GM12878 (cell line): ENCODE results near the gene B3GALNT2. TPM values are rescaled to one million over a fixed set of nuclear protein-coding genes. Genes with fewer than 3 reads are reported as not detected.

Experiments used
- ATAC-seq: fragments of 200-7000 bp; cut with Tn5 transposase; 3 replicates; pipeline ENCODE4 v1.9.1; 2020; ENCODE audit warnings: mild to moderate bottlenecking, moderate library complexity
- BruUV-seq: library from RNA; stranded (reverse); fragments of 400-500 nt; replicated peaks from 2 replicates; lab custom pipeline; 2021; lab: Mats Ljungman, UMichigan
- CTCF ChIA-PET: fragments of 300-600 bp; sonication (Branson Sonifier 250); formaldehyde crosslinking; extraction: SDS; loops from one replicate; lab custom pipeline; 2021; ENCODE audit warnings: inconsistent platforms; lab: Yijun Ruan, JAX
- POLR2A ChIA-PET: fragments of 350-600 bp; formaldehyde crosslinking; extraction: SDS; loops from one replicate; lab custom pipeline; 2021; ENCODE audit warnings: inconsistent platforms; lab: Charles Lee
- RAD21 ChIA-PET: fragments of 300-600 bp; sonication (Branson Sonifier 250); formaldehyde crosslinking; loops from one replicate; lab custom pipeline; 2023; ENCODE audit warnings: antibody characterized with exemption; ENCODE audit not compliant: unreplicated experiment; lab: Charles Lee
- SMC1A ChIA-PET: fragments of 300-600 bp; sonication (Branson Sonifier 250); formaldehyde crosslinking; loops from one replicate; lab custom pipeline; 2023; ENCODE audit not compliant: unreplicated experiment, uncharacterized antibody; lab: Charles Lee
- DNase-seq: peaks from one replicate; pipeline ENCODE4 v3.0.0-alpha.2; 2011; ENCODE audit warnings: low read depth, low spot score
- FAIRE-seq: peaks from 3 replicates; lab custom pipeline; 2011; peaks lifted over from hg19 to GRCh38; lab: Jason Lieb, UNC
- H2AFZ ChIP-seq: 2 replicates; pipeline ENCODE4 v1.6.0; 2011; ENCODE audit warnings: low read depth, low read length, control low read depth; ENCODE audit not compliant: control insufficient read depth
- H3K27ac ChIP-seq: 2 replicates; pipeline ENCODE4 v1.5.1; 2011; ENCODE audit warnings: control low read depth; ENCODE audit not compliant: control insufficient read depth, insufficient read depth
- H3K27me3 ChIP-seq, 2 experiments: replicated peaks in 1 of 2; 2 replicates each; pipeline versions ENCODE4 v1.6.0 to v1.6.1; 2011; ENCODE audit warnings: low read length in 1 of 2; ENCODE audit not compliant: control insufficient read depth in 2 of 2, insufficient read depth in 2 of 2
- H3K36me3 ChIP-seq, 2 experiments: 2 replicates each; pipeline ENCODE4 v1.5.1; 2011; ENCODE audit warnings: low read length in 1 of 2; ENCODE audit not compliant: control insufficient read depth in 2 of 2, insufficient read depth in 2 of 2
- H3K4me1 ChIP-seq: 2 replicates; pipeline ENCODE4 v1.6.1; 2011; ENCODE audit warnings: mild to moderate bottlenecking, low read length, moderate library complexity, mixed read lengths; ENCODE audit not compliant: control insufficient read depth, insufficient read depth
- H3K4me2 ChIP-seq: 2 replicates; pipeline ENCODE4 v1.6.0; 2011; ENCODE audit warnings: control low read depth; ENCODE audit not compliant: control insufficient read depth, insufficient read depth
- H3K4me3 ChIP-seq: fragments of 200-600 bp; sonication (generic); 2 replicates; pipeline ENCODE4 v1.5.1; 2016
- H3K79me2 ChIP-seq: 2 replicates; pipeline ENCODE4 v1.6.0; 2011; ENCODE audit warnings: low read length; ENCODE audit not compliant: control insufficient read depth, insufficient read depth
- H3K9ac ChIP-seq: 2 replicates; pipeline ENCODE4 v1.8.0; 2011; ENCODE audit warnings: low read length, control low read depth, mixed read lengths; ENCODE audit not compliant: control insufficient read depth, insufficient read depth
- H3K9me3 ChIP-seq: replicated peaks from 3 replicates; pipeline ENCODE4 v1.5.1; 2011; ENCODE audit warnings: mild to moderate bottlenecking, low read length; ENCODE audit not compliant: control insufficient read depth, insufficient read depth
- H4K20me1 ChIP-seq: 2 replicates; pipeline ENCODE4 v1.6.0; 2011; ENCODE audit not compliant: control insufficient read depth, insufficient read depth
- IRF3 ChIP-seq: fragments of 450-650 bp; IDR thresholded peaks from 2 replicates; pipeline ENCODE4 v1.6.1; 2014; ENCODE audit warnings: mild to moderate bottlenecking
- JUNB ChIP-seq: IDR thresholded peaks from 2 replicates; pipeline ENCODE4 v1.6.1; 2016; ENCODE audit warnings: antibody characterized with exemption, mild to moderate bottlenecking
- KAT2A ChIP-seq: conservative IDR thresholded peaks from 2 replicates; pipeline ENCODE4 v1.6.1; 2011; ENCODE audit warnings: low read depth, low read length; ENCODE audit not compliant: control insufficient read depth
- LARP7 ChIP-seq: fragments of 450-650 bp; IDR thresholded peaks from 2 replicates; pipeline ENCODE4 v1.6.1; 2017; ENCODE audit warnings: mild to moderate bottlenecking
- NR2C2 ChIP-seq: IDR thresholded peaks from 2 replicates; pipeline ENCODE4 v1.6.1; 2011; ENCODE audit warnings: borderline replicate concordance, low read depth; ENCODE audit not compliant: control insufficient read depth, insufficient read length
- PAX8 ChIP-seq: fragments of 450-650 bp; IDR thresholded peaks from 2 replicates; pipeline ENCODE4 v1.6.1; 2017; ENCODE audit warnings: mild to moderate bottlenecking, moderate library complexity
- PKNOX1 ChIP-seq: fragments of 450-650 bp; IDR thresholded peaks from 2 replicates; pipeline ENCODE4 v1.6.1; 2016; ENCODE audit warnings: mild to moderate bottlenecking
- POLR2AphosphoS5 ChIP-seq: IDR thresholded peaks from 2 replicates; pipeline ENCODE4 v1.6.1; 2011; ENCODE audit warnings: mild to moderate bottlenecking, low read length, inconsistent platforms
- SKIL ChIP-seq: fragments of 450-650 bp; IDR thresholded peaks from 2 replicates; pipeline ENCODE4 v1.6.1; 2017; ENCODE audit warnings: mild to moderate bottlenecking, low read depth, inconsistent platforms; ENCODE audit not compliant: poor library complexity, severe bottlenecking
- SMAD5 ChIP-seq: IDR thresholded peaks from 2 replicates; pipeline ENCODE4 v1.6.1; 2016; ENCODE audit warnings: antibody characterized with exemption, low read depth
- WGBS: methylation state at CpG from one replicate; pipeline ENCODE4 v1.1.6; 2016; ENCODE audit warnings: low lambda C conversion rate; ENCODE audit not compliant: insufficient replicate concordance, insufficient coverage; ENCODE audit errors: missing lambda C conversion rate; 5-methylcytosine and 5-hydroxymethylcytosine counted together
- in situ Hi-C: fragments of 300-500 bp; cut with MboI; formaldehyde crosslinking; loops from 9 replicates; pipeline ENCODE4 v1.14.3; 2018; ENCODE audit warnings: mixed read lengths
- intact Hi-C: fragments of 100-400 bp; cut with micrococcal nuclease; formaldehyde crosslinking; loops from one replicate; pipeline ENCODE4 v1.14.2; 2022; ENCODE audit not compliant: unreplicated experiment
- polyA plus RNA-seq, 11 experiments: library from polyadenylated mRNA; depleted of rRNA in 4 of 11; unstranded in 6 of 11; stranded (reverse) in 5 of 11; fragments of >200 nt; fragmentation: Nextera tagmentation in 4 of 11; fragmentation: Illumina TruSeq in 1 of 11; extraction: Ambion mirVana in 4 of 11; extraction: Trizol in 1 of 11; gene quantifications; 1 replicate in 1 of 11; 2 replicates in 10 of 11; pipeline versions ENCODE4 v1.2.1 to v1.2.3, GENCODE V29; 2011 to 2016; ENCODE audit warnings: inconsistent platforms in 2 of 11, missing spikeins in 2 of 11, low read depth in 1 of 11
- total RNA-seq, 4 experiments: library from RNA; depleted of rRNA in 3 of 4; stranded (reverse); fragments of >200 nt in 3 of 4; fragmentation: Illumina TruSeq in 1 of 4; extraction: Trizol in 1 of 4; gene quantifications; 2 replicates each; pipeline versions ENCODE4 v1.2.1 to v1.2.3, GENCODE V29; 2013 to 2021

Gene B3GALNT2
- total and polyA plus RNA-seq, 10 of the 15 experiments (the other 5 are each of a cell fraction or from before 2014, with no cell fraction given): 0.77 to 19.7 (median 12.7) TPM

- Histone ChIP-seq H3K36me3 (peaks cover 1 to 19% of the 10 kb centered on the region in 2 experiments; a peak in 3 of 4 replicates), H2AFZ (no peak overlapping the region), H4K20me1 (no peaks in the 10 kb centered on the region), H3K27ac (no peak overlapping the region), H3K27me3 (no peaks in the 10 kb centered on the region), H3K4me2 (no peak overlapping the region), H3K4me3 (no peak overlapping the region), H3K9me3 (no peaks in the 10 kb centered on the region), H3K4me1 (no peaks in the 10 kb centered on the region), H3K9ac (no peak overlapping the region), H3K79me2 (no peaks in the 10 kb centered on the region)
- TF ChIP-seq KAT2A: no peak
- intact Hi-C loops: no loop called here
- POLR2A ChIA-PET: interaction anchor here (0.5 to 0.6 kb wide), 2 partner anchors 499 to 1080 kb away, joined by 5 read pairs; no protein-coding TSS in a partner anchor
- RAD21 ChIA-PET: no interaction called here
- DNase-seq: no peak
- FAIRE-seq: no peak
- 66% methylated on average over 5 of the region's 5 CpGs for WGBS
- CTCF ChIA-PET: interaction anchor here (0.6 to 1.0 kb wide), 3 partner anchors 64 to 144 kb away, joined by 3 read pairs; no protein-coding TSS in a partner anchor
- SMC1A ChIA-PET: interaction anchor here (0.6 kb wide), 1 partner anchor 1122 kb away, joined by 3 read pairs; no protein-coding TSS in a partner anchor
- in situ Hi-C loops: no loop called here
- no peak for ATAC-seq
- no TSS peak for BruUV-seq
Measured at GRCh38 chr1:235450433-235450832, 53.8 kb downstream of the B3GALNT2 start.

- no peak overlapping the region for H3K4me3 ChIP-seq
- WGBS: 98% methylated on average over 7 of the region's 7 CpGs
- no peak overlapping the region for H3K27ac ChIP-seq
- ChIA-PET CTCF (no interaction called here), RAD21 (interaction anchor here (0.6 kb wide), 1 partner anchor 829 kb away, joined by 4 read pairs; no protein-coding TSS in a partner anchor), SMC1A (interaction anchor here (0.6 to 1.0 kb wide), 5 partner anchors 21 to 328 kb away, joined by 3 to 4 read pairs (median 3); no protein-coding TSS in a partner anchor), POLR2A (interaction anchor here (1.0 kb wide), 1 partner anchor 243 kb away, joined by 5 read pairs; no protein-coding TSS in a partner anchor)
- ATAC-seq (no peak), DNase-seq (no peak), FAIRE-seq (no peak)
- H3K9me3 ChIP-seq: no peaks in the 10 kb centered on the region
- no peak overlapping the region for H3K9ac ChIP-seq
- H3K4me1 ChIP-seq: no peaks in the 10 kb centered on the region
- H3K4me2 ChIP-seq: no peak overlapping the region
- no peaks in the 10 kb centered on the region for H4K20me1 ChIP-seq
- in situ Hi-C loops (no loop called here), intact Hi-C loops (no loop called here)
- H3K36me3 ChIP-seq: peaks cover 1 to 19% of the 10 kb centered on the region in 2 experiments; a peak in 3 of 4 replicates
- no peak overlapping the region for H2AFZ ChIP-seq
- BruUV-seq: no TSS peak
- H3K79me2 ChIP-seq: no peaks in the 10 kb centered on the region
- no peaks in the 10 kb centered on the region for H3K27me3 ChIP-seq
- TF ChIP-seq SKIL: no peak
- no peak for TF ChIP-seq SMAD5
- TF ChIP-seq NR2C2: no peak
- TF ChIP-seq POLR2AphosphoS5: no peak
- no peak for TF ChIP-seq LARP7
- no peak for TF ChIP-seq JUNB
- TF ChIP-seq IRF3: no peak
- no peak for TF ChIP-seq PKNOX1
- no peak for TF ChIP-seq PAX8
Measured at GRCh38 chr1:235448616-235449015, 55.6 kb downstream of the B3GALNT2 start.
